GM18505 (cell line): ENCODE results near the gene MRPL16.

Experiments
- ATAC-seq: cut with Tn5 transposase; IDR thresholded peaks from one replicate; pipeline ENCODE4 v1.9.1; 2021; ENCODE audit not compliant: unreplicated experiment
- POLR2A ChIP-seq: IDR thresholded peaks from 4 replicates; pipeline ENCODE4 v1.6.1; 2011; ENCODE audit warnings: borderline replicate concordance; ENCODE audit not compliant: insufficient read depth, insufficient read length; ENCODE audit errors: extremely low read depth

Gene MRPL16

DNA sequence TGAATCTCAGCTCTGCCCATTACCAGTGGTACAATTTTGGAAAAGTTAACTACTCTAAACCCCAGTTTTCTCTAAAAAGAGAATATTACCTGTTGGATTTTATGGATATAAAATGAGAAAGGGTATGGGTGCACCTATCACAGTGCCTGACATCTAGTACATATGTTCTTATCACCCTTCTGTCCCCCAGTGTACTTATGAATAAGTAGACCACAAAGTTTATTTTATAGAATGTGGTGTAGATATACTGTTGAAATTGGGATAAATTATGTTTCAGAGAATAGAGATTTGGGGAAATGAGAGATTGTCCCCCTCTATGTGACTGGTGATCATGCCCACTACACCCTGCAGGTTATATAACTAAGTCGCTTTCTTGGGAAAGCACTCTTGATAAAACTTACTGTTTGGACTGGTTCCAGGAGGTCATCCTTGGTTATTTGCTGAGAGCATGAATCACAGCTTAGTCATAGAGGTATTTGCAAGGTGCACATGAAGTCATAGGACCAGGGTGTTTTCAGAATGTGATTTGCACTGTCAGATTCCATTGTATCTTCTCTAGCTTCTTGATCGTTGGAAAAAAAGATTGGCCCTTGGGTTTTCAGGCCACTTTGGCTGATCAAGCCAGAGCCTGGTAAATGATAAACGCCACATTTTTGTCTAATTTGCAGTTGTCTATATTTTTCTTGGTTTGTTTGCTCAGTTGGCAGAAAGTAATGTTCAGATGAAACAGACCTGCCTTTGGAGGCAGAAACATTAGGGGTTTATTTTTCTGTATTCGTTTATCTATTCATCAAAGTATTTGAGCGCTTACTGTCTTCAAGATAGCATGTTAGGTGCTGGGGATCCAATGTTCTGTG, 34.1 kb downstream of the MRPL16 start:
- no peak for ATAC-seq
- no peak for TF ChIP-seq POLR2A

GRCh38 chr11:59773083-59773440, 37.5 kb downstream of the MRPL16 start:
- TF ChIP-seq POLR2A = no peak
- no peak for ATAC-seq

GRCh38 chr11:59771605-59772004, 39.0 kb downstream of the MRPL16 start:
- no peak for ATAC-seq
- TF ChIP-seq POLR2A = no peak

- ATAC-seq = no peak
- no peak for TF ChIP-seq POLR2A
These were observed 39.7 kb downstream of the MRPL16 start for GRCh38 chr11:59770869-59771268.

DNA sequence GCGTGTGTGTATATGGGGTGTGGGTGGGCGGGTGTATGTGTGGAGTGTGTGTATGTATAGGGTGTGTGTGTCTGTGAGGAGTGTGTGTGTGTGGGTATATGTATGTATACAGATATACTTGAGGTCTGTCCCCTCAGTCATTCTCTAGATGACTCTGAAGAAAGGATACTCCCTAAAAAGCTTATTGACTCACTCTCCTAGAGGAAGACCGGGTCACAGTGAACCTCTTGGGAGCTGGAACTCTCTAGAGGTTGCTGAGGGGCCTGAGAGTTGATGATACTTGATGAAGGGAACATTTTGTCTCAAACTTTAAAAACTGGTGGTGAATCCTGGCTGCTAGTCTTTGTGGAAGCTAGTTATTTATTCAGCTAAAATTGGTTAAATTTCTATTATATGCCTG, 40.3 kb downstream of the MRPL16 start:
- no peak for TF ChIP-seq POLR2A
- ATAC-seq = no peak

- ATAC-seq = no peak
- TF ChIP-seq POLR2A = no peak
These were observed 40.8 kb downstream of the MRPL16 start for GRCh38 chr11:59769828-59770227.

GRCh38 chr11:59769111-59769510, 41.5 kb downstream of the MRPL16 start:
- TF ChIP-seq POLR2A = no peak
- ATAC-seq = no peak

GRCh38 chr11:59767225-59767611, 43.4 kb downstream of the MRPL16 start:
- ATAC-seq = no peak
- TF ChIP-seq POLR2A = no peak

DNA sequence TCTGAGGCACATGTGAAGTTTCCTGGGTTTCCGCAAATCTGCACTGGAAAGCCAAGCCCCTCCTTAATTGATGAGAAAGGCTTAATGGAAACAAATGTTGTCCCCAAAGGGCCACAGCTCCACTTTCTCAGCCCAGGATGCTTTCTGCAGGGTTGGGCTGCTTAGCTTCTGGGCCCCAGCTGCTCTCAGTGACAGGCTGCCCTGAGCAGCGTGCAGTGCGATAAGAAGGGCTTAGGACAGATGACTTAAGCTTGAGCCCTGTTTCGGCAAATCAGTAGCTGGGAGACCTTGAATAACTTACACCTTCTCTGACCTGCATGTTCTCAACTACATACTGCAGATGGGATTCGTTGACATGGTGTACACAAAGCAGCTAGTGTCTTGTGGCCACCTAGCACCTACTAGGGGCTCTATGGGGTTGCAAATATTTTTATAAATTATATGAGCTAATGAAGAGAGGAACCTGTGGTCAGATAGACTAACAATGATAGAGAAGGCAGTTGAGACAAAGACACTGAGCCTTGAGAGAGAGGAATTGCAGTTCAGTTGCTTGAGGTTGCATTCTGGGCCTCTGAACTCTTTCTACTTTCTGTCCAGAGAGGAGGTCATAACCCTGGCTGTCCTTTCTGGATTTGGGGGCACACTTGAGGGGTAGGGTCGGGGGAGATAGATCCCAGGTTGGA, 43.9 kb downstream of the MRPL16 start:
- TF ChIP-seq POLR2A = no peak
- ATAC-seq = no peak

DNA sequence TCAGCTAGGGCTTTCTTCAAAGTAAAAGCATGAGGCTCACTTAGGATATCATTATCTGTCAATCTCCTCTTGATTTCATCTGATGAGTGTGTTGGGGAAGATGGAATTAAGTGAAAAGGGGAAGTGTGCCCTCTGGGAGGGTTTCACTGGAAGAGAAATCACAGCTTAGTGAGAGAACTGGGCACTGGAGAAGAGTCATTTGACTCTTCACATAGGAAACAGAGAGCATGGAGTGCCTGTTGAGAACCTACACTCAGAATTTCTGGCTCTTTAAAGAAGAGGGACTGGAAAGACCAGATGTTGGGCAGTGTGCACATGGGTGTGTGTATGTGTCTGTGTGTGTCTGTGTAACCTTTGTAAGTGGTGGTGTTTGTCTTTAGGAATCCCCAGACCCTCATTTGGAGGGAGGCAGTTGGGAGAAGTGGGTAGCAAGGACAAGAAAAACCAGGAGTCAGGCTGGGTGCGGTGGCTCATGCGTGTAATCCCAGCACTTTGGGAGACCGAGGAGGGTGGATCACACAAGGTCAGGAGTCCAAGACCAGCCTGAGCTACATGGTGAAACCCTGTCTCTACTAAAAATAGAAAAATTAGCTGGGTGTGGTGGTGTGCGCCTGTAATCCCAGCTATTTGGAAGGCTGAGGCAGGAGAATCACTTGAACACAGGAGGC, 45.4 kb downstream of the MRPL16 start:
- ATAC-seq = no peak

GRCh38 chr11:59761993-59762392, 48.6 kb downstream of the MRPL16 start:
- TF ChIP-seq POLR2A = no peak
- no peak for ATAC-seq

More for the DNA sequence above, 45.4 kb downstream of the MRPL16 start:
- TF ChIP-seq POLR2A = no peak

GRCh38 chr11:59760771-59761170, 49.8 kb downstream of the MRPL16 start:
- ATAC-seq = no peak
- TF ChIP-seq POLR2A = no peak

- TF ChIP-seq POLR2A = no peak
- ATAC-seq = no peak
These were observed 50.7 kb downstream of the MRPL16 start for GRCh38 chr11:59759900-59760299.
